Measurements from ENCODE around the gene FAM237A. TPM values are rescaled to one million over a fixed set of nuclear protein-coding genes. Genes with fewer than 3 reads are reported as not detected.

The FAM237A gene
- total and polyA plus RNA-seq, 2 donors (not counting 1 experiment from before 2014, with no cell fraction given), result not detected

GRCh38 chr2:206614811-206615210, 27.5 kb upstream of the FAM237A start:
- no peaks in the 10 kb centered on the region for H3K79me2 ChIP-seq (ENCODE audit: control insufficient read depth, insufficient read depth, low read length)
- TF ChIP-seq CTCF (conservative IDR thresholded peaks at IDR 0.05 in 1 of 2, IDR thresholded peaks at IDR 0.05 in 1 of 2; ENCODE audit: low read depth in 1 of 2, low read length in 2 of 2) (no peak), EZH2 (IDR thresholded peaks at IDR 0.05; ENCODE audit: low read length, missing control alignments) (no peak)
- no peaks in the 10 kb centered on the region for H3K4me1 ChIP-seq (ENCODE audit: control insufficient read depth, extremely low read depth, insufficient read depth, low read length)
- H3K4me3 ChIP-seq (replicated peaks in 1 of 4; ENCODE audit: control extremely low read depth in 1 of 4, insufficient read depth in 1 of 4, low read depth in 3 of 4, low read length in 4 of 4), result no peak overlapping the region
- DNase-seq (ENCODE audit: low read depth in 2 of 2), result peak; percentile 6 to 55
- no peaks in the 10 kb centered on the region for H3K27me3 ChIP-seq (ENCODE audit: control insufficient read depth, insufficient read depth, low read length)
- H4K20me1 ChIP-seq (ENCODE audit: control insufficient read depth, extremely low read depth, insufficient read depth, low read length), result no peaks in the 10 kb centered on the region
- H3K27ac ChIP-seq (ENCODE audit: insufficient read depth, low read length), result no peak overlapping the region
- H3K9ac ChIP-seq (ENCODE audit: insufficient read depth, low read length), result no peak overlapping the region
- H3K4me2 ChIP-seq (ENCODE audit: extremely low read depth, insufficient read depth, low read length), result no peak overlapping the region
- H3K36me3 ChIP-seq (ENCODE audit: control insufficient read depth, insufficient read depth, low read length), result no peaks in the 10 kb centered on the region
- H2AFZ ChIP-seq (ENCODE audit: low read length), result no peak overlapping the region
- H3K9me3 ChIP-seq (ENCODE audit: control insufficient read depth, insufficient read depth, low read depth, low read length), result no peaks in the 10 kb centered on the region

GRCh38 chr2:206615417-206616089, 26.7 kb upstream of the FAM237A start:
- no peaks in the 10 kb centered on the region for H3K4me1 ChIP-seq (ENCODE audit: control insufficient read depth, extremely low read depth, insufficient read depth, low read length)
- no peak overlapping the region for H2AFZ ChIP-seq (ENCODE audit: low read length)
- H3K4me2 ChIP-seq (ENCODE audit: extremely low read depth, insufficient read depth, low read length), result no peak overlapping the region
- H3K27me3 ChIP-seq (ENCODE audit: control insufficient read depth, insufficient read depth, low read length), result no peaks in the 10 kb centered on the region
- TF ChIP-seq CTCF (conservative IDR thresholded peaks at IDR 0.05 in 1 of 2, IDR thresholded peaks at IDR 0.05 in 1 of 2; ENCODE audit: low read depth in 1 of 2, low read length in 2 of 2) (no peak), EZH2 (IDR thresholded peaks at IDR 0.05; ENCODE audit: low read length, missing control alignments) (no peak)
- no peak for DNase-seq (ENCODE audit: low read depth in 2 of 2)
- no peak overlapping the region for H3K4me3 ChIP-seq (replicated peaks in 1 of 4; ENCODE audit: control extremely low read depth in 1 of 4, insufficient read depth in 1 of 4, low read depth in 3 of 4, low read length in 4 of 4)
- no peaks in the 10 kb centered on the region for H3K36me3 ChIP-seq (ENCODE audit: control insufficient read depth, insufficient read depth, low read length)
- H3K9ac ChIP-seq (ENCODE audit: insufficient read depth, low read length), result no peak overlapping the region
- H3K79me2 ChIP-seq (ENCODE audit: control insufficient read depth, insufficient read depth, low read length), result no peaks in the 10 kb centered on the region
- H4K20me1 ChIP-seq (ENCODE audit: control insufficient read depth, extremely low read depth, insufficient read depth, low read length), result no peaks in the 10 kb centered on the region
- no peaks in the 10 kb centered on the region for H3K9me3 ChIP-seq (ENCODE audit: control insufficient read depth, insufficient read depth, low read depth, low read length)
- H3K27ac ChIP-seq (ENCODE audit: insufficient read depth, low read length), result no peak overlapping the region

GRCh38 chr2:206616151-206616550, 26.1 kb upstream of the FAM237A start:
- Histone ChIP-seq H3K4me3 (replicated peaks in 1 of 4; ENCODE audit: control extremely low read depth in 1 of 4, insufficient read depth in 1 of 4, low read depth in 3 of 4, low read length in 4 of 4) (no peak overlapping the region), H4K20me1 (ENCODE audit: control insufficient read depth, extremely low read depth, insufficient read depth, low read length) (no peaks in the 10 kb centered on the region), H3K79me2 (ENCODE audit: control insufficient read depth, insufficient read depth, low read length) (no peaks in the 10 kb centered on the region), H3K27me3 (ENCODE audit: control insufficient read depth, insufficient read depth, low read length) (no peaks in the 10 kb centered on the region), H3K4me1 (ENCODE audit: control insufficient read depth, extremely low read depth, insufficient read depth, low read length) (no peaks in the 10 kb centered on the region), H3K36me3 (ENCODE audit: control insufficient read depth, insufficient read depth, low read length) (no peaks in the 10 kb centered on the region), H3K27ac (ENCODE audit: insufficient read depth, low read length) (no peak overlapping the region), H3K9me3 (ENCODE audit: control insufficient read depth, insufficient read depth, low read depth, low read length) (no peaks in the 10 kb centered on the region), H3K4me2 (ENCODE audit: extremely low read depth, insufficient read depth, low read length) (no peak overlapping the region), H2AFZ (ENCODE audit: low read length) (no peak overlapping the region), H3K9ac (ENCODE audit: insufficient read depth, low read length) (no peak overlapping the region)
- TF ChIP-seq EZH2 (IDR thresholded peaks at IDR 0.05; ENCODE audit: low read length, missing control alignments) (no peak), CTCF (conservative IDR thresholded peaks at IDR 0.05 in 1 of 2, IDR thresholded peaks at IDR 0.05 in 1 of 2; ENCODE audit: low read depth in 1 of 2, low read length in 2 of 2) (no peak)
- peak in 1 of 2 donors; percentile 20 for DNase-seq (ENCODE audit: low read depth in 2 of 2)
